ENCODE results near the gene KIAA0232.
"Not testable (repeated sequence)": the region's sequence is repeated elsewhere in the genome, so short reads cannot be mapped to it uniquely, and the experiment has no call there.

The KIAA0232 gene

DNA sequence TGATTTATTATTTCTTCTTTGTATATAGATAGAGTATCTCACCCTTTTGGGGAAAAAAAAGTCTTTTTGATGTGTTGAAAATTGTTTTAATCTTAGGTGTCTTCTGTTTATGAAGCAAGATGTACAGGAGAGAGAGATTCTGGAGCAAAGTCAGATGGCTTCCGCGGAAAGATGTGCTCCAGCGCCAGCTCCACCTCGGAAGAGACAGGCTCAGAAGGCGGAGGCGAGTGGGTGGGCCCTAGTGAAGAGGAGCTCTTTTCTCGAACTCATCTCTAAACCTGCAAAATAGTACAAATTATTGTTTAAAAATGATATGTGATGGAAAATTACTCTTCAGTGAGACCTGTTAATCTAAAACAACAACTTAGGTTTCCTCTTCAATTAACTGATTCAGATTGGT is 98.2 kb downstream of the KIAA0232 start:
- no peak for DNase-seq (ENCODE audit: low read depth, low spot score)

DNA sequence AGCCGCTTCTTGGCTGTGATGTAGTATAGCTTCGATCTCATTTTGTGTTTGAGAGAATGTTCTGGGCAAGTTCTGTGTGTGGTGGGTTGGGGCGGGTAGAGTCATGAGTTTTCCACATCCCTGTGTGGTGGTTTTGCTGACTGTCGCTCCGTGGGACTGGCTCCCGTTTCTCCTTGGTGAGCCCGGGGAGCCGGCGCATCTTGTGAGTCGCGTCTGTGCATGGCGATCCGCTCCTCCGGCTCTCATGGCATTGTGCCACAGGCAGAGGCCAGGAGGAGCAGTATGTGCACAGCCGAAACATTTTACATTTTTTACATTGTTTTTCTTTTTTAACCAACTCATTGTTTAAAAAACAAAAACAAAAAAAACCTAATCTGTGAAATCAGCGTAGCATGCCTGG is 99.4 kb downstream of the KIAA0232 start:
- DNase-seq (ENCODE audit: low read depth, low spot score) = no peak

DNA sequence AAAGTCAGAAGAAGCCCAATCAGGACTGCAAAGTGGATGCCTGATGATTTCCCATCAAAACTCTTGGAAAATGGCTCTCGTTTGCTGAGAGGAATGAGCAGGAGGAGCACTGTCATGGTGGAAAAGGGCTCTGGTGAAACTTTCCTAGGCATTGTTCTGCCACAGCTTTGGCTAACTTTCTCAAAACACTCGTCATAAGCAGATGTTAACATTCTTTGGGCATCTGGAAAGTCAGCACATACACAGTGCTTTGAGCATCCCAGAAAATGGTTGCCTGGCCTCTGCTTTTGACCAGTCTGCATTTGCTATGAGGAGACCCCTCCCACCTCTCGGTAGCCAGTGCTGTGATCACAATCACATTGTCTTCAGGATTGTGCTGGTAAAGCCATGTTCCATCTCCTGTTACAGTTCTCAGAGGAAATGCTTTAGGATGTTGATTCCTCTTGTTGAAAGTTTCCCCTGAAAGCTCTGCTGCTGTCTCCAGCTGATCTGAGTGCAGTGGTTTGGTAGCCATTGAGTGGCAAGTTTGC is 101.9 kb downstream of the KIAA0232 start:
- DNase-seq (ENCODE audit: low read depth, low spot score) = peak; percentile 45

DNA sequence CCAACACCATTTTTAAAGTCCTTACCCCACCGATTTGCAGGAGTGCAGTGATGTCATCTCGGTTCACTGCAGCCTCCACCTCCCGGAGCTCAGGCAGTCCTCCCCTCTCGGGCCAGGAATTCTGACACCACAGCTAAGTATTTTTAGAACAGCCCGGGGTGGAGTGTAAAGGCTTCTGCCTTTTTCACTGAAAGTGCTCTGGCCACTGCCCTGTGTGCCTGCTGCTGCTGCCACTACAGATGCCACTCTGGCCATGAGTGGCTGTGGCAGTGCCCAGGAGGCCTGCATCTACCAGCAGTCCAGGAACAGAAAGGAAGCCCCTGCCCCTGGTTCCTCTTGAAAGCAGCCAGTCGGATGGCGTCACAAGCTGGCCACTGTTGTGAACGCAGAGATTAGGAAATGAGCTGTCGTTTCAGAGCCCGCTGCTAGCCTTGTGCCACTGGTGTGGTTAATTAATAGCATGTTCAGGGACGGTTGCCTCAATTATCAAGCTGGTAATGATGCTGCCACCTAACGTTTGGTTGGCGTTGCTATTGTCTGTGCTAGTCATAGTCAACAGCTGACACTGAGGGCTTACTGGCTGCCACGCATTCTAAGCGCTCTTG is 103.5 kb downstream of the KIAA0232 start:
- no peak for DNase-seq (ENCODE audit: low read depth, low spot score)

DNA sequence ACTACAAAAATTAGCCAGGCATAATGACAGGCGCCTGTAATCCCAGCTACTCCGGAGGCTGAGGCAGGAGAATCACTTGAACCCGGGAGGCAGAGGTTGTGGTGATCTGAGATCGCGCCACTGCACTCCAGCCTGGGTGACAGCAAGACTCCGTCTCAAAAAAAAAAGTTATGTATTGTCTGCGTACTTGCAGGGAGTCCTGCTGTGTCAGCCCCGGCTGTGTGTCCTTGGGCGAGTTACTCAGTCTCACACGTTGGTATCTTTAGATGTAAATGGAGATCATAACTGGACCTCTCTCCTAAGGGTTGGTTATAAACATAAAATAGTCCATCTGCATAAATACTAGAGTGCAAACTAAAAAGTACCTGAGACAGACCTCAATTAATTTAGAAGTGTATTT is 104.4 kb downstream of the KIAA0232 start:
- DNase-seq (ENCODE audit: low read depth, low spot score) = no peak

DNA sequence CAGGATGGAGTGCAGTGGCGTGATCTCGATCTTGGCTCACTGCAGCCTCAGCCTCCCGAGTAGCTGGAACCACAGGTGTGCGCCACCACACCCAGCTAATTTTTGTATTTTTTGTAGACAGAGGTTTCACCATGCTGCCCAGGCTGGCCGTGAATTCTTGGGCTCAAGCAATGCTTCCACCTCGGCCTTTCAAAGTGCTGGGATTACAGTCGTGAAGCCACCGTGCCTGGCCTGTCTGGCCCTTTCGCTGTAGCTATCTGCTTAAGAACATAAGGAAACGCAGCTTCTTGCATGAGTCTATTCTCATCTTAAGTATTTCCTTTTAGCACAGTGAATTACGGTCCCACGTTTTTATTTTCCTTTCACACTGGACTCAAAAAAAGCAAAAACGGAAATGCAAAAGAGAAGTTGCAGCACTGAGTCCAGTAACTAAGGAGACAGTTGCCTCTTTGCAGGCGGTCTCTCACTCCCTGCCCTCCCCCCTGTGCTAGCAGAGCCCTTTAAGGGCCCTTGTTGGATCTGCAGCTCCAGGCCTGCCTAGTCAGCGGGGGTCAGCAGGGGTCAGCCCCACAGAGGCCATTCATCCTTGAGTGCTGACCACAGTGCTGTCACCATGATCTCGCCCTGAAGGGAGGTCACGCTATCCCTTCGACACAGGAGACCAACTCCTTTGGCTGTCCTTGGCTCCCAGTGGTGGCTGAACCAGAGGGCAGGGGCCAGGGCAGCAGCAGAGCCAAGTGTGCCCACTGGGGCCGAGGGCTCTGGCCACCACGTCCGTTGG is 105.3 kb downstream of the KIAA0232 start:
- no peak for DNase-seq (ENCODE audit: low read depth, low spot score)

DNA sequence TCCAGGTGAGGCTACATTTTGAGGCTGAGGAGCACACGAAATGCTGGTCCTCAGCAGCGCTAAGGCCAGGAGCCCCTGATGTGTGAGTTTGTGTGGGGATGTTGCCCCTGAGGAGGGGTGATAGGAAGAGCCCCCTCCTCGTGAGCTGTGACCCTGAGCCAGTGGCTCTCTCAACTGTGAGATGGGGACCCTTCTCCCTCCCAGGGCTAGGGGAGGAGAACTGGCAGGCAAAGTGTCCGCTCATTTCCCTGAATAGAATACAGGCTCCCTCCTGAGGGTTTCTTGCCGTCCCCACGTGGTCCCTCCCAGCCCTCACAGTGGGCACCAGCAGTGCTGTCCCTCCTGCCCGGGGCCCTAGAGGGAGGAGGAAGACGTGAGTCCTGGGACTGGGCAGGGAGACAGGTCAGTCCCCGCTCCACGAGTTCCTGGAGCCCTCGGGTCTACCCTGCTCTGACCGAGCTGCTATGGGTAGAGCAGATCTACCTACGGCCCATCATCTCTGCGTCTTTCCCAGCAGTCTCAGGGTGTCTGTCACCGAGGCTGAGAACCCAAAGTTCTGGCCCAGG is 106.1 kb downstream of the KIAA0232 start:
- DNase-seq (ENCODE audit: low read depth, low spot score) = no peak

DNA sequence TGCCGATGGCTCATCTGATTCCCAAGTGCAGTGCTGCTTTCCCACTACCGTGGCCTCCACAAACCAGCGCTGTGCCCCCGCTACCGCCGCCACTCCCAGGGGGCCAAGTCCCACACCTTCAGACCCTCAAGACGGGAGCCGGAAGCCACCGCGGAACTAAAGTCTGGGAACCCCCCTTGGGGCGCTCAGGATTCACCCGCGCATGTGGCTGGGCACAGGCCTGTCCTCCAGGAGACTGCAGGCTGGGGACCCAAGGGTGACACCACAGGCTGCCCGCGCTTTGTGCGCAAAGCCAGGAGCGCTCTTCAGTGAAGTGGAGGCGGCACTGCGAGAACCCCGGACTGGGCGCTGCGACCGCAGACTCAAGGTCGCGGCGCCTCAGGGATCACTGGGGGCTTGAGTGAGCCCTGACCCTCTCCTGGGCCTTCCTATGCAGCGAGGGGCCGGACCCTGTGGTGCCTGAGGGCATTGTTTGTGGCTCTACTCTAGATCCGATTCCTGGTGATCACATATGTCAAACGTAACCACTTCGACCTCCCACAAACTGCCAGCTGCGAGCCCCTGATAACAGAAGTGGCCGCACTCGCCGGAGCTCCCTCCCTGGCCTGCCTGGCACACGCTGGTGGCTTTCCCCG is 106.7 kb downstream of the KIAA0232 start:
- DNase-seq (ENCODE audit: low read depth, low spot score) = no peak

DNA sequence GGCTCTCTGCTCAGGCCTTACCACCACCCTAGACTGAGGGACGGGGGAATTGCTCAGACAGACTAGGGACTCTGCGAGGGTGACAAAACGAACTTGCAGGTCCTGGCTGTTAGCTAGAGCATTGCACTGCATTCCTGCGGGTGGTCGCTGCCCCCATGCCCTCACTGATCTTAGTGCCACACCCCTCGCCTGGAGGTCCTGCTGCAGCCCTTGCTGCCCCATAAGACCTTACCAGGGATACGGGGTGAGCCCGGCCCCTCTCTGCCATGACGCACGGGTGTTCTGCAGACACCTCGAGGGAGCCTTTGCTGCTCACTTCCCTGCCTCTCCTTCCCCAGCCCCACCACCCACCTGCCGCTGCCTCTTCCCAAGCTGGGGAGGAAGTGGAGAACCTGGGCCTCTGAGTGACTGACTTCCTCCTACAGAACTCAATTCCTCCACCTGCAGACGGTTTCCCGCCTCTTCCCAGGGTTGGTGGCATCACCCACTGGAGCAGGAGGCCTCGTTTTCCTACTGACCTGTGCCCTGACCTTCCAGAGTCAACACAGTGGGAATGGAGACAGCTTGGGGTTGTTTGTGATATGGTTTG is 107.3 kb downstream of the KIAA0232 start:
- no peak for DNase-seq (ENCODE audit: low read depth, low spot score)

DNA sequence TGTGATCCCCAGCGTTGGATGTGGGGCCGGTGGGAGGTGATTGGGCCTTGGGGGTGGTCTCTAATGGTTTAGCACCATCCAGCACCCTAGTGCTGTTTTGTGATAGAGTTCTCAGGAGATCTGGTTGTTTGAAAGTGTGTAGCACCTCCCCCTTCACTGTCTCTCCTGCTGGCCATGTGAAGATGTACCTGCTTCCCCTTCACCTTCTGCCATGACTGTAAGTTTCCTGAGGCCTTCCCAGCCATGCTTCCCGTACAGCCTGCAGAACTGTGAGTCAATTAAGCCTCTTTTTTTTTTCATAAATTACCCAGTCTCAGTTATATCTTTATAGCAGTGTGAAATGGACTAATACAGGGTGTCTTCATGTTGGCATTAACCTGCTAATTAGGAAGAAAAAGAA is 107.8 kb downstream of the KIAA0232 start:
- DNase-seq (ENCODE audit: low read depth, low spot score) = no peak

DNA sequence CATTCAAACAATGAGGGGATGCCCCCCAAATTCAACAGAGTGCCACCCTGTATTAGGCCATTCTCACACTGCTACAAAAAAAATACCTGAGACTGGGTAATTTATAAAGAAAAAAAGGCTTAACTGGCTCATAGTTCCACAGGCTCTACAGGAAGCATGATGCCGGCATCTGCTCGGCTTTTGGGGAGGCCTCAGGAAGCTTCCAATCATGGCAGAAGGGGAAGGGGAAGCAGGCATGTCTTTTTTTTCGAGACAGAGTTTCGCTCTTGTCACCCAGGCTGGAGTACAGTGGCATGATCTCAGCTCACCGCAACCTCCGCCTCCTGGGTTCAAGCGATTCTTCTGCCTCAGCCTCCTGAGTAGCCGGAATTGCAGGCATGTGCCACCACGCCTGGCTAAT is 108.4 kb downstream of the KIAA0232 start:
- DNase-seq (ENCODE audit: low read depth, low spot score) = not testable (repeated sequence)

DNA sequence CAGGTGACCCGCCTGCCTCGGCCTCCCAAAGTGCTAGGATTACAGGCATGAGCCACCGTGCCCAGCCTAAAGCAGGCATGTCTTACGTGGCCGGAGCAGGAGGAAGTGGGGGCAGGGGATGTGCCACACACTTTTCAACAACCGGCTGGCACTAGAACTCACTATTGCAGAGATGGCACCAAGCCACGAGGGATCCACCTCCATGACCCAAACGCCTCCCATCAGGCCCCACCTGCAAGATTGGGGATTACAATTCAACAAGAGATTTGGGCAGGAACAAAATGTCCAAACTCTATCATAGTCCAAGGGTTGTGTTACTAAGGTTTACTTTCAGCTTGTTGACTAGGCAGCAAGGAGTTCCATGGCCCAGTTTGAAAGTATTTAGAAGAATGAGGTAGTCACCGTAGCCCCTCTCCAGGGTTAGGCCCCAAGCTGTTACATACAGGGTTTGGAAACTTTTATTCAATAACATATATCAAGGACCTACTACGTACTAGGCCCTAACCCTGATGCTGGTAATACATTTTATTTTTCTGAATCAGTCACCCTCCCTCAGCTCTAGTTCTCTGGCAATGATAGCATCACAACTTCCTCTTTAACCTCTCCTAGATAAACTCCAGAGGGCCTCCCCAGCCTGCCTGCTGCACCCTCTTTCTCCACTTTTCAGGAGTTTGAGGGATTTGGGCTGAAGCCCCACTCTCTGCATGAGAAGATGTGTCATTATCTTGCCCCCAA is 109.1 kb downstream of the KIAA0232 start:
- DNase-seq (ENCODE audit: low read depth, low spot score) = no peak

DNA sequence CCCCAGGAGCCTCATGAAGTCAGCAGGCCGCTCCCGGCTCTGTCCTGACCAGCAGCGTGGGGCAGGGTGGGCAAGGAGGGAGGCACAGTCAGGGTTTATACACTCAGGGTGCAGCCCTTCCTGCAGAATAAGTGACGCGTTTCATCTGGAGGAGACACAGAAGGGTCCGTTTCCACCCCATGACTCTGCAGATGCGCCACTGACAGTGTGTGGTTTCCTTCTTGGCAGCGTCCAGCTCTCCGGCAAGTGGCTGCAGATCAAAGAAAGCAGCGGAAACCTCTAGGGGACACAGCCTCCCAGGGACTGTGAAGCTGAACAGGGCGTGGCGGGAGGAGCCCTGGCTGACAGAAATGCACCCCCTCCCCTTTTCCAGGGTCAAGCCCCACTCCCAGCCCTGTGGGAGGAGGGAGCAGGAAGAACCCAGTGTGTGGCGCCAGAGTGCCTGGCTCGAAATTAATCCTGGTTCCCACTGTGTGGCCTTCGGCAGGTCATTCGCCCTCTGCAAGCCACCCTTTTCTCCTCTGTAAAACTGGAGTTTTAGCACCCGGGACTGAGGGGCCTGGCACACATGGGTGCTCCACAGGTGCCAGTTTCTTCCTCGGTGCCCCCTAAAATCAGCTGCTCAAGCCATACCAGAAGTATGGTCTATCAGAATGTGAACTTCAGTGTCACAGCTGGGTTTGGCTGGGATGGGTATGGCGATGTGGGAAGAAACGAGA is 109.8 kb downstream of the KIAA0232 start:
- DNase-seq (ENCODE audit: low read depth, low spot score) = no peak

DNA sequence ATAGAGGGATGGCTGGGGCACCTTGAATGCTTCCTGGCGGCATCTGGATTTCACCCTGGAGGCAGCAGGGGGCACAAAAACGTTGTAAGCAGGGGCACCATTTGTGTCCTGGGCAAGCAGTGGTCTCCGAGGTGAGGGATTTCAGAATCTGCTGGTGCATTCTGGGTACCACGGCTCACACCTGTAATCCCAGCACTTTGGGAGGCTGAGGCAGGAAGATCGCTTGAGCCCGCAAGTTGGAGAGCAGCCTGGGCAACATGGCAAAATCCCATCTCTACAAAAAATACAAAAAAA is 110.3 kb downstream of the KIAA0232 start:
- no peak for DNase-seq (ENCODE audit: low read depth, low spot score)

DNA sequence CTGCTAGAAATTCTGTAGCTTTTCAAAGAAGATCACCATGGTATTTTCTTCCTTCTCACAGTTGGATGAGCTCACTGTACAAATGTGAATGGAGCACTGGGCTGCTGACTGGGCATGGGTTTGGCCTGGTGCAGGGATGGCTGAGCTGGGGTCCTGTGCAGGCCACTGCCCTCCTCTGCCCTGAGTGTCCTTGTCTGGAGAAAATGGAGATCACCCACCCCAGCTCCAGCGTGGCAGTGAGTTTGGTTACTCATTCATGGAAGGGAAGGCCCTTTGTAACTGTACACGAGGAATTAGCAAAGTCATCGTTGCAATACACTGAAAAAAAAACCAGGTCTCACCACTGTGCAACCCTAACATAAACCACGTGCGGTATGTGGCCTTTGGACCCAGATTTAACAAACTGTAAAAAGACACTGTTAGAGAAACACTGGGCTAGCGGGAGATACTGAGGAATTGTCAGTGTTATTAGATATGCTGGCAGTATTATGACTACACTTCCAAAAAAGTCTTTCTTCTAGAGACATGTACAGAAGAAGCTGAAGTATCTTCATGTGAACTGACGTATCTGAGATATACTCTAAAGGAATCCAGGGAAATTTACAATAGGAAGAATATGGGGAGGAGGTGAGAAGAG is 111.0 kb downstream of the KIAA0232 start:
- no peak for DNase-seq (ENCODE audit: low read depth, low spot score)

DNA sequence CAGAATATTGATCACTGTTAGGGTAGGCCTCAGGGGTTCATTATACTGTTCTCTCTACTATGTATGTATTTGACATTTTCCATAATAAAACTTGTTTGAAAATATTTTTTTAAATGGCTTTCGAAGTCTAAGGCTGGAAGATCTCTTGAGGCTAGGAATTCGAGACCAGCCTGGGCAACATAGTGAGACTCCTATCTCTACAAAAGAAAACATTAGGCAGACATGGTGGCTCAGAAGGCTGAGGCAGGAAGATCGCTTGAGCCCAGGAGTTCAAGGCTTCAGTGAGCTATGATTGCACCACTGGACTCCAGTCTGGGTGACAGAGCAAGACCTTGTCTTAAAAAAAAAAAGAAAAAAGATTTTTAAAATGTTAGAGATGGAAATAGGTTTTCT is 111.6 kb downstream of the KIAA0232 start:
- DNase-seq (ENCODE audit: low read depth, low spot score) = no peak

DNA sequence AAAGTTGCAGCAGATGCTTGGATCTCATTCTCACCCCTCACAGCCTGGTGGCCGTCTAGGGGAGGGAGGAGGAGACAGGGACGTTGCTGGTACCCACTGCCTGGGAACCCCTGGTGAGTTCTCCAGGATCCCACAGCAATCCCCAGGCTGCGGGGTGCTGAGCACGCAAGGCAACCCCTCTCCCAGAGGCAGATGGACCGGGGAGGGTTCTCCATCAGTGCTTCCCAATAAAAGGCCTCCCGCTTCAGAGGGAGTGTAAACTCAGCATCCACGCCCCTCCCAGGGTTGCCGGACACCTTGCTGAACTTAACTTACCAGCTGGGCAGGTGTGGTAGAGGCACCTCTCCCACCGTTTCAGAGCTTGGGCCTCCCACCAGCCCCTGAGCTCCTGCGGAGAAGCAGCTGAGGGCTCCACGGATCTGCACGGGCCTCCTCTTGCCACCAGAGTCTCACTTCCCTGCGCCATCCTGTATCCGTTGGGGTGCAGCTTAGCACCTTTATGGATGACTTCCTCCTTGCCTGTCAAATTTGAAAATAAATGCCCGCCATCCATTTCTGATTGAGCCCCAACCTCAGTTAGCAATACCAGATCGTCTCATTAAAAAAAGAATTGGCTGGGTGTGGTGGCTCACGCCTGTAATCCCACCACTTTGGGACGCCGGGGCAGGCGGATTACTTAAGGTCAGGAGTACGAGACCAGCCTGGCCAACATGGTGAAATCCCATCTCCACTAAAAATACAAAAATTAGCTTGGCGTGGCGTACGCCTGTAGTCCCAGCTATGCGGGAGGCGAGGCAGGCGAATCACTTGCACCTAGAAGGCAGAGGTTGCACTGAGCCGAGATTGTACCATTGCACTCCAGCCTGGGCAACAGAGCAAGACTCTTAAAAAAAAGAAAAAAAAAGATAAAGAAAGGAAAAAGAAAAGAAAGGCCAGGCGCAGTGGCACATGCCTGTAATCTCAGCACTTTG is 112.3 kb downstream of the KIAA0232 start:
- DNase-seq (ENCODE audit: low read depth, low spot score) = no peak

DNA sequence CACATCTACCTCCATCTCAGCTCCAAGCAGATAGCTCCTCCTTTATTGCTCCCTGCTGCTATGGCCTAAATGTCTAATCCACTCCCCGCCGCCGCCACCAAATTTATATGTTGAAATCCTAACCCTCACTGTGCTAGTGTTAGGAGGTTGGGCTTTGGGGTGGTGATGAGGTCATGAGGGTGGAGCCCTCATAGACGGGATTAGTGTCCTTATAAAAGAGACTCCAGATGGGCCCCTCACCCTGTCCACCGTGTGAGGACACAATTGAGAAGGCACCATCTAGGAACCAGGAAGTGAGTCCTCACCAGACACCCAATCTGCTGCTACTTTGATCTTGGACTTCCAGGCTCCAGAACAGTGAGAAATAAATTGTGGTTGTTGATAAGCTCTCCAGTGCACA is 113.5 kb downstream of the KIAA0232 start:
- no peak for DNase-seq (ENCODE audit: low read depth, low spot score)

DNA sequence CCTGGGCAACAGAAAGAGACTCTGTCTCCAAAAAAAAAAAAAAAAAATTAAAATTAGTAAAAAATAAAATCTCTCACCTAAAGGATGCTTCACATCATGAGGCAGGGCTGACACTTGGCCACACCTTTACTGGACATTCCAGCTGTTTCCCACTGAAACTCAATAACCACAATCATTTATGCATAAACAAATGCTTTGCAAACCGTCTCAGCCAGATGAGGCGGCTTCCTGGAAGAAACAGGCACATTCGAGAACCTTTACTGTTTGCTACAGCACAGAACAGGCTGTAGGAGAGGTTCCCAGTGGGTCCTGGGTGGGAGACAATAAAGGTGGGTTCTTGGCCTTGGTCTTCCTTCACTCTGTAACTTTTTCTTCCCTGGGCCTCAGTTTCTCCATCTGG is 116.2 kb downstream of the KIAA0232 start:
- no peak for DNase-seq (ENCODE audit: low read depth, low spot score)
